Spleen (tissue), 7 donors: ENCODE measurements around the gene SLIT1.

ENCODE experiments used
- CTCF ChIP-seq, 11 experiments: fragments of 200-600 bp in 7 of 11; fragments of 450-650 bp in 4 of 11; sonication (generic) in 4 of 11; IDR thresholded peaks in 8 of 11; conservative IDR thresholded peaks in 3 of 11; 1 replicate in 7 of 11; 2 replicates in 4 of 11; pipeline versions ENCODE4 v1.4.0 to v1.8.0; 2016 to 2021; ENCODE audit warnings: antibody characterized with exemption in 11 of 11, inconsistent platforms in 4 of 11, mild to moderate bottlenecking in 1 of 11
- POLR2A ChIP-seq, 3 donors: fragments of 450-650 bp; IDR thresholded peaks; one replicate each; pipeline ENCODE4 v1.5.1; 2017; ENCODE audit warnings: antibody characterized with exemption in 3 of 3, mild to moderate bottlenecking in 1 of 3
- donor health status: DM: no; HTN: no; CAD: no; lungs with moderate emphysema.
- donor health status: DM: no; HTN: no; CAD: no.
- donor health status: DM: no; HTN: no; CAD: no.

- no peak for TF ChIP-seq POLR2A (IDR thresholded peaks at IDR 0.05)
- no peak for TF ChIP-seq CTCF (IDR thresholded peaks at IDR 0.05 in 8 of 11, conservative IDR thresholded peaks at IDR 0.05 in 3 of 11)
Observed at GRCh38 chr10:97028832-97029178, 157.0 kb downstream of the SLIT1 start.
